ENCODE data around the gene ATXN8OS. TPM values are rescaled to one million over a fixed set of nuclear protein-coding genes. Genes with fewer than 3 reads are reported as not detected.
"Not testable (repeated sequence)": the region's sequence is repeated elsewhere in the genome, so short reads cannot be mapped to it uniquely, and the experiment has no call there.

ATXN8OS gene
- total and polyA plus RNA-seq, 2 donors (not counting 1 experiment from before 2014, with no cell fraction given): not detected

GRCh38 chr13:70125693-70126092, 18.1 kb downstream of the ATXN8OS start:
- Histone ChIP-seq H3K27ac (ENCODE audit: low read length in 2 of 2) (no peak overlapping the region), H2AFZ (ENCODE audit: insufficient read depth, low read depth, low read length, poor library complexity, severe bottlenecking) (no peak overlapping the region), H3K79me2 (ENCODE audit: control insufficient read depth, insufficient read depth, low read length) (no peaks in the 10 kb centered on the region), H3K36me3 (replicated peaks in 1 of 2; ENCODE audit: control extremely low read depth in 1 of 2, control insufficient read depth in 1 of 2, extremely low read depth in 1 of 2, insufficient read depth in 2 of 2, low read length in 1 of 2) (no peaks in the 10 kb centered on the region), H3K9me3 (ENCODE audit: control extremely low read depth in 1 of 3, control insufficient read depth in 2 of 3, insufficient read depth in 1 of 3, low read length in 2 of 3) (no peaks in the 10 kb centered on the region), H3K27me3 (replicated peaks in 1 of 4; ENCODE audit: control extremely low read depth in 1 of 4, control insufficient read depth in 3 of 4, insufficient read depth in 4 of 4, low read length in 3 of 4) (no peaks in the 10 kb centered on the region), H3K4me1 (ENCODE audit: control insufficient read depth in 2 of 2, insufficient read depth in 2 of 2, low read length in 2 of 2) (no peaks in the 10 kb centered on the region), H3K4me3 (ENCODE audit: control extremely low read depth in 1 of 5, extremely low read depth in 1 of 5, insufficient read depth in 1 of 5, low read depth in 2 of 5, low read length in 4 of 5) (no peak overlapping the region), H3K9ac (ENCODE audit: low read length) (no peak overlapping the region), H3K4me2 (replicated peaks; ENCODE audit: low read depth, low read length, poor library complexity, severe bottlenecking) (no peak overlapping the region), H4K20me1 (ENCODE audit: control insufficient read depth, insufficient read depth, low read length, poor library complexity, severe bottlenecking) (no peaks in the 10 kb centered on the region)
- no peak overlapping the region for H3K4me3 Mint-ChIP-seq
- H3K27ac Mint-ChIP-seq: no peak overlapping the region
- H3K27me3 Mint-ChIP-seq: no peaks in the 10 kb centered on the region
- DNase-seq (no peak), ATAC-seq (ENCODE audit: low read depth) (no peak)
- H3K9me3 Mint-ChIP-seq (ENCODE audit: insufficient read depth): no peaks in the 10 kb centered on the region
- TF ChIP-seq EZH2 (IDR thresholded peaks at IDR 0.05; ENCODE audit: borderline replicate concordance, insufficient read depth, low read depth, low read length, poor library complexity, severe bottlenecking) (no peak), CTCF (IDR thresholded peaks at IDR 0.05) (no peak)
- no CpG with 5 or more reads among the region's 5 CpGs for WGBS (ENCODE audit: insufficient coverage)
- intact Hi-C loops (cut with micrococcal nuclease): no loop called here
- ChIA-PET POLR2A (no interaction called here), CTCF (no interaction called here)
- H3K4me1 Mint-ChIP-seq: no peaks in the 10 kb centered on the region

GRCh38 chr13:70128098-70128497, 20.5 kb downstream of the ATXN8OS start:
- intact Hi-C loops (cut with micrococcal nuclease): no loop called here

GRCh38 chr13:70142658-70143057, 35.0 kb downstream of the ATXN8OS start:
- WGBS (ENCODE audit: insufficient coverage): 100% methylated on average over 1 of the region's 12 CpGs
- CTCF ChIA-PET: not testable (repeated sequence)

More at GRCh38 chr13:70128098-70128497, 20.5 kb downstream of the ATXN8OS start:
- Histone ChIP-seq H3K4me3 (ENCODE audit: control extremely low read depth in 1 of 5, extremely low read depth in 1 of 5, insufficient read depth in 1 of 5, low read depth in 2 of 5, low read length in 4 of 5) (no peak overlapping the region), H3K27me3 (replicated peaks in 1 of 4; ENCODE audit: control extremely low read depth in 1 of 4, control insufficient read depth in 3 of 4, insufficient read depth in 4 of 4, low read length in 3 of 4) (no peaks in the 10 kb centered on the region), H2AFZ (ENCODE audit: insufficient read depth, low read depth, low read length, poor library complexity, severe bottlenecking) (no peak overlapping the region), H3K4me2 (replicated peaks; ENCODE audit: low read depth, low read length, poor library complexity, severe bottlenecking) (no peak overlapping the region), H4K20me1 (ENCODE audit: control insufficient read depth, insufficient read depth, low read length, poor library complexity, severe bottlenecking) (no peaks in the 10 kb centered on the region), H3K9me3 (ENCODE audit: control extremely low read depth in 1 of 3, control insufficient read depth in 2 of 3, insufficient read depth in 1 of 3, low read length in 2 of 3) (no peaks in the 10 kb centered on the region), H3K27ac (ENCODE audit: low read length in 2 of 2) (no peak overlapping the region), H3K79me2 (ENCODE audit: control insufficient read depth, insufficient read depth, low read length) (no peaks in the 10 kb centered on the region), H3K36me3 (replicated peaks in 1 of 2; ENCODE audit: control extremely low read depth in 1 of 2, control insufficient read depth in 1 of 2, extremely low read depth in 1 of 2, insufficient read depth in 2 of 2, low read length in 1 of 2) (no peaks in the 10 kb centered on the region), H3K4me1 (ENCODE audit: control insufficient read depth in 2 of 2, insufficient read depth in 2 of 2, low read length in 2 of 2) (no peaks in the 10 kb centered on the region), H3K9ac (ENCODE audit: low read length) (no peak overlapping the region)
- DNase-seq (no peak), ATAC-seq (ENCODE audit: low read depth) (no peak)
- Mint-ChIP-seq H3K27ac (no peak overlapping the region), H3K4me3 (no peak overlapping the region), H3K27me3 (no peaks in the 10 kb centered on the region), H3K4me1 (no peaks in the 10 kb centered on the region), H3K9me3 (ENCODE audit: insufficient read depth) (no peaks in the 10 kb centered on the region)
- TF ChIP-seq CTCF (IDR thresholded peaks at IDR 0.05) (no peak), EZH2 (IDR thresholded peaks at IDR 0.05; ENCODE audit: borderline replicate concordance, insufficient read depth, low read depth, low read length, poor library complexity, severe bottlenecking) (no peak)
- ChIA-PET POLR2A (no interaction called here), CTCF (no interaction called here)
- no CpG with 5 or more reads among the region's 2 CpGs for WGBS (ENCODE audit: insufficient coverage)

More at GRCh38 chr13:70142658-70143057, 35.0 kb downstream of the ATXN8OS start:
- H3K27ac ChIP-seq (ENCODE audit: low read length in 2 of 2); H3K27ac Mint-ChIP-seq; H3K27me3 ChIP-seq (replicated peaks in 1 of 4; ENCODE audit: control extremely low read depth in 1 of 4, control insufficient read depth in 3 of 4, insufficient read depth in 4 of 4, low read length in 3 of 4); H3K9me3 Mint-ChIP-seq (ENCODE audit: insufficient read depth); intact Hi-C loops (cut with micrococcal nuclease); H3K9ac ChIP-seq (ENCODE audit: low read length); DNase-seq; POLR2A ChIA-PET; H3K79me2 ChIP-seq (ENCODE audit: control insufficient read depth, insufficient read depth, low read length); H3K36me3 ChIP-seq (replicated peaks in 1 of 2; ENCODE audit: control extremely low read depth in 1 of 2, control insufficient read depth in 1 of 2, extremely low read depth in 1 of 2, insufficient read depth in 2 of 2, low read length in 1 of 2); H2AFZ ChIP-seq (ENCODE audit: insufficient read depth, low read depth, low read length, poor library complexity, severe bottlenecking); H3K4me2 ChIP-seq (replicated peaks; ENCODE audit: low read depth, low read length, poor library complexity, severe bottlenecking); H3K4me1 Mint-ChIP-seq; H3K4me3 Mint-ChIP-seq; H3K4me1 ChIP-seq (ENCODE audit: control insufficient read depth in 2 of 2, insufficient read depth in 2 of 2, low read length in 2 of 2); H3K9me3 ChIP-seq (ENCODE audit: control extremely low read depth in 1 of 3, control insufficient read depth in 2 of 3, insufficient read depth in 1 of 3, low read length in 2 of 3); H3K4me3 ChIP-seq (ENCODE audit: control extremely low read depth in 1 of 5, extremely low read depth in 1 of 5, insufficient read depth in 1 of 5, low read depth in 2 of 5, low read length in 4 of 5); H4K20me1 ChIP-seq (ENCODE audit: control insufficient read depth, insufficient read depth, low read length, poor library complexity, severe bottlenecking); H3K27me3 Mint-ChIP-seq; ATAC-seq (ENCODE audit: low read depth): not testable (repeated sequence)

Measured in B cell (primary cell).